ENCODE measurements around the gene ACTBL2. TPM values are rescaled to one million over a fixed set of nuclear protein-coding genes. Genes with fewer than 3 reads are reported as not detected.

The ACTBL2 gene
- total RNA-seq, 1 experiment from 2014 or later = 0.11 TPM

DNA sequence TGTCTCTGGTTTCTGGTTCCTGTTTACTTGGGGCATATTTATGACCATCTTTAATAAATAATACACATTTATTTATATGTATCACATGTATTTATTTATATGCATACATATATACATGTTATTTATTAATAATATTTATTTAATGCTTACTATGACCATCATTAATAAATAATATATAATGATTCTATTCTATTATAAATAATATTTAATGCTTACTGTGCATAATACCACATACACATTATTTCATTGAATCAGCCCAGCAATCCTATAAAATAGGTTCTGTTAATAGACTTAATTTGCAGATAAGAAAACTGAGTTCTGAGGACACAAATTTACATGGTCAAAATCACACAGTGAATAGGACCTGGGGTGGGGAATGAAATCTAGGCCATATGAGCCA is 24.2 kb downstream of the ACTBL2 start:
- CTCF ChIA-PET = no interaction called here

DNA sequence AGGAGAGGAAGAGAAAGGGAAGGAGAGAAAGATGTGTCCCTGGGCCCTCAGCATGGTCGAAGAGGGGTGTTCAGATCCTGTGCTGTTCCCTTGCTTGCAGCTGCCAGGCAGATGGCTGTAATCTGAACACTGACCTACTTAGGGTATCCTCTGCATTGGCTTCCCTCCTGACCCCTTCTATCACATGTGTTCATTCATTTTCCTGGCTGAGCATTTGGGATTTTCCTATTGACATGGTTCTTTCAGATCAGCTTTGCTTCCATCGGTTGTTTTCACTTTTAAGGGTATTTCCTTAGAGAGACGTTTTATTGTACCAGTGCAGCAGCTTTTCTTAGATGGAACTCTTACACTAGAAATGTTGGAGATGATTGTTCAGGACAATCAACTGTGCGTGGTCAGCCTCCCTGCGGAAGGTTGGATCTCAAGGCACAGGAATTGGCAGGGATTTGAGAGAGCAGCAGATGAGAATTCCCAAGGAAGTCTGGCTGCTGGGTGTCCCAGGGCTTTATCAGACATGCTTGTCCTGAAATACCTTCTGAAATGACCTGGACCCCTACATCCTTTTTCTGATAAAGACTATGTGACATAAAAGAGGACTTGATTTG is 26.0 kb downstream of the ACTBL2 start:
- no TSS peak for BruUV-seq (replicated peaks)
- CTCF ChIA-PET = no interaction called here
- Histone ChIP-seq H3K36me3 (ENCODE audit: low read depth, low read length) (no peaks in the 10 kb centered on the region), H3K4me1 (ENCODE audit: insufficient read depth, low read length) (no peaks in the 10 kb centered on the region), H4K20me1 (ENCODE audit: low read length) (no peaks in the 10 kb centered on the region), H3K9me2 (replicated peaks; ENCODE audit: low read length) (no peaks in the 10 kb centered on the region), H3F3A (ENCODE audit: low read length, unreplicated experiment) (no peaks in the 10 kb centered on the region), H3K79me2 (ENCODE audit: low read length) (no peaks in the 10 kb centered on the region), H3K27ac (ENCODE audit: low read length) (no peak overlapping the region), H3K4me3 (ENCODE audit: low read length) (no peak overlapping the region), H3K9ac (ENCODE audit: low read length) (no peak overlapping the region), H2AFZ (ENCODE audit: low read length) (no peak overlapping the region), H3K4me2 (ENCODE audit: low read length) (no peak overlapping the region), H3K9me3 (ENCODE audit: low read length) (no peaks in the 10 kb centered on the region), H3K27me3 (ENCODE audit: low read length) (no peaks in the 10 kb centered on the region)
- DNase-seq = no peak
- TF ChIP-seq, protein P1, sequence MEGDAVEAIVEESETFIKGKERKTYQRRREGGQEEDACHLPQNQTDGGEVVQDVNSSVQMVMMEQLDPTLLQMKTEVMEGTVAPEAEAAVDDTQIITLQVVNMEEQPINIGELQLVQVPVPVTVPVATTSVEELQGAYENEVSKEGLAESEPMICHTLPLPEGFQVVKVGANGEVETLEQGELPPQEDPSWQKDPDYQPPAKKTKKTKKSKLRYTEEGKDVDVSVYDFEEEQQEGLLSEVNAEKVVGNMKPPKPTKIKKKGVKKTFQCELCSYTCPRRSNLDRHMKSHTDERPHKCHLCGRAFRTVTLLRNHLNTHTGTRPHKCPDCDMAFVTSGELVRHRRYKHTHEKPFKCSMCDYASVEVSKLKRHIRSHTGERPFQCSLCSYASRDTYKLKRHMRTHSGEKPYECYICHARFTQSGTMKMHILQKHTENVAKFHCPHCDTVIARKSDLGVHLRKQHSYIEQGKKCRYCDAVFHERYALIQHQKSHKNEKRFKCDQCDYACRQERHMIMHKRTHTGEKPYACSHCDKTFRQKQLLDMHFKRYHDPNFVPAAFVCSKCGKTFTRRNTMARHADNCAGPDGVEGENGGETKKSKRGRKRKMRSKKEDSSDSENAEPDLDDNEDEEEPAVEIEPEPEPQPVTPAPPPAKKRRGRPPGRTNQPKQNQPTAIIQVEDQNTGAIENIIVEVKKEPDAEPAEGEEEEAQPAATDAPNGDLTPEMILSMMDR (conservative IDR thresholded peaks at IDR 0.05; ENCODE audit: low read depth, low read length) = no peak
- TF ChIP-seq EZH2 (IDR thresholded peaks at IDR 0.05; ENCODE audit: low read length, unreplicated experiment) (no peak), EZH2phosphoT487 (IDR thresholded peaks at IDR 0.05; ENCODE audit: borderline replicate concordance, low read length) (no peak)
- intact Hi-C loops (cut with micrococcal nuclease) = no loop called here
- POLR2A ChIA-PET (ENCODE audit: unreplicated experiment) = no interaction called here
- no peak for ATAC-seq

More for the DNA sequence above, 24.2 kb downstream of the ACTBL2 start:
- H3F3A ChIP-seq (ENCODE audit: low read length, unreplicated experiment) = no peaks in the 10 kb centered on the region
- no peak for DNase-seq
- H3K9me3 ChIP-seq (ENCODE audit: low read length) = no peaks in the 10 kb centered on the region
- intact Hi-C loops (cut with micrococcal nuclease) = no loop called here
- POLR2A ChIA-PET (ENCODE audit: unreplicated experiment) = no interaction called here
- BruUV-seq (replicated peaks) = no TSS peak
- no peaks in the 10 kb centered on the region for H3K36me3 ChIP-seq (ENCODE audit: low read depth, low read length)
- H3K4me2 ChIP-seq (ENCODE audit: low read length) = no peak overlapping the region
- H3K27me3 ChIP-seq (ENCODE audit: low read length) = no peaks in the 10 kb centered on the region
- no peak for TF ChIP-seq EZH2 (IDR thresholded peaks at IDR 0.05; ENCODE audit: low read length, unreplicated experiment)
- no peak for TF ChIP-seq EZH2phosphoT487 (IDR thresholded peaks at IDR 0.05; ENCODE audit: borderline replicate concordance, low read length)
- TF ChIP-seq, protein P1 (conservative IDR thresholded peaks at IDR 0.05; ENCODE audit: low read depth, low read length) = no peak
- no peak overlapping the region for H3K9ac ChIP-seq (ENCODE audit: low read length)
- H4K20me1 ChIP-seq (ENCODE audit: low read length) = no peaks in the 10 kb centered on the region
- H3K4me1 ChIP-seq (ENCODE audit: insufficient read depth, low read length) = no peaks in the 10 kb centered on the region
- no peak overlapping the region for H3K4me3 ChIP-seq (ENCODE audit: low read length)
- no peak overlapping the region for H3K27ac ChIP-seq (ENCODE audit: low read length)
- no peak for ATAC-seq
- H3K9me2 ChIP-seq (replicated peaks; ENCODE audit: low read length) = no peaks in the 10 kb centered on the region
- H2AFZ ChIP-seq (ENCODE audit: low read length) = no peak overlapping the region
- H3K79me2 ChIP-seq (ENCODE audit: low read length) = no peaks in the 10 kb centered on the region

DNA sequence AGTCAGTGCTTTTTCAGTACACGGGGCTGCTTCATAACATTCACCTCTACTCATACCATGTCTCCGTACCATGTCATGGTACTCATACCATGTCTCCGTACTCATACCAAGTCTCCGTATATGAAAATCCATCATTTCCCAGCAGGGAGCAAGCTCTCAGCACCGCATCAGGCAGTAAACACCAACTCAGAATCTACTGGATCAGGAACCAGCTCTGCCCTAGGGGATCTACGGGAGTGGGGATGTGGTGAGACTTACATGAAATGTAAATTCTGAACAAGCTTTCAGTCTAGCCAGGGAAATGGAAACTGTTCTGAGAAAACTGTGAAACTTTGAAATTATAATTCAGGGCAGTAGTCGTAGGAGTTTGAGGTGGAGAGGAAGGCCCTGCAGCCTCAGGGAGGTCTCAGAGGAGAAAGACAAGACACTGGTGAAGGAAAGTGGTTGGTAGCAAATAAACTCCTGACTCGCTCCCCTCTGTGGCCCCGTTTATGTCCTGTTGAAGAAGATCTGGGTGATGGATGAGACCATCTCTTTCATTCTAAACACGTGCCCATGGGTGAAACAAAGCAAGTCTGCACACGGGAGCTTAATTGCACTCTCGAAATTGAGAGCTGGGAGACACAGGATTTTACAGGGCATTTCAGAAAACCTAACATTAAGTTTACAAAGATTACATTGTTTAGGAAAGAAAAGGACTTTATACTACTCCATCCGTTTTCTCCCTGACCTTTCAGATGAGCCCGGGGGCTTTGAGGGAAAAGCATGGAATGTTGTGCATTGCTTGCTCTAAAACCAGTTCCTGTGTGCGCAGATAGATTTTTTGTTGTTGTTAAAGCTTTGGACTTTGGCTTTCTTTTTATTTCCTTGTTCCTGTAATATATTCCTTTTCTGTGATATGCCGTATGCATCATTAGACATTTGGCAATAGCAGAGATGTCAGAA is 26.8 kb downstream of the ACTBL2 start:
- POLR2A ChIA-PET (ENCODE audit: unreplicated experiment) = no interaction called here
- no peak for ATAC-seq
- no peaks in the 10 kb centered on the region for H3K36me3 ChIP-seq (ENCODE audit: low read depth, low read length)
- no peak overlapping the region for H3K4me2 ChIP-seq (ENCODE audit: low read length)
- no peak overlapping the region for H3K27ac ChIP-seq (ENCODE audit: low read length)
- no peak overlapping the region for H2AFZ ChIP-seq (ENCODE audit: low read length)
- no peak overlapping the region for H3K4me3 ChIP-seq (ENCODE audit: low read length)
- no peak overlapping the region for H3K9ac ChIP-seq (ENCODE audit: low read length)
- H4K20me1 ChIP-seq (ENCODE audit: low read length) = no peaks in the 10 kb centered on the region
- intact Hi-C loops (cut with micrococcal nuclease) = no loop called here
- CTCF ChIA-PET = no interaction called here
- H3K79me2 ChIP-seq (ENCODE audit: low read length) = no peaks in the 10 kb centered on the region
- BruUV-seq (replicated peaks) = no TSS peak
- H3F3A ChIP-seq (ENCODE audit: low read length, unreplicated experiment) = no peaks in the 10 kb centered on the region
- H3K4me1 ChIP-seq (ENCODE audit: insufficient read depth, low read length) = no peaks in the 10 kb centered on the region
- no peak for DNase-seq
- no peaks in the 10 kb centered on the region for H3K9me3 ChIP-seq (ENCODE audit: low read length)
- TF ChIP-seq EZH2 (IDR thresholded peaks at IDR 0.05; ENCODE audit: low read length, unreplicated experiment) (no peak), EZH2phosphoT487 (IDR thresholded peaks at IDR 0.05; ENCODE audit: borderline replicate concordance, low read length) (no peak)
- TF ChIP-seq, protein P1 (conservative IDR thresholded peaks at IDR 0.05; ENCODE audit: low read depth, low read length) = no peak
- H3K9me2 ChIP-seq (replicated peaks; ENCODE audit: low read length) = no peaks in the 10 kb centered on the region
- no peaks in the 10 kb centered on the region for H3K27me3 ChIP-seq (ENCODE audit: low read length)

All from PC-3 (cell line).